ENCODE measurements around the gene NEMF.
"Not testable (repeated sequence)": the region's sequence is repeated elsewhere in the genome, so short reads cannot be mapped to it uniquely, and the experiment has no call there.

The NEMF gene

DNA sequence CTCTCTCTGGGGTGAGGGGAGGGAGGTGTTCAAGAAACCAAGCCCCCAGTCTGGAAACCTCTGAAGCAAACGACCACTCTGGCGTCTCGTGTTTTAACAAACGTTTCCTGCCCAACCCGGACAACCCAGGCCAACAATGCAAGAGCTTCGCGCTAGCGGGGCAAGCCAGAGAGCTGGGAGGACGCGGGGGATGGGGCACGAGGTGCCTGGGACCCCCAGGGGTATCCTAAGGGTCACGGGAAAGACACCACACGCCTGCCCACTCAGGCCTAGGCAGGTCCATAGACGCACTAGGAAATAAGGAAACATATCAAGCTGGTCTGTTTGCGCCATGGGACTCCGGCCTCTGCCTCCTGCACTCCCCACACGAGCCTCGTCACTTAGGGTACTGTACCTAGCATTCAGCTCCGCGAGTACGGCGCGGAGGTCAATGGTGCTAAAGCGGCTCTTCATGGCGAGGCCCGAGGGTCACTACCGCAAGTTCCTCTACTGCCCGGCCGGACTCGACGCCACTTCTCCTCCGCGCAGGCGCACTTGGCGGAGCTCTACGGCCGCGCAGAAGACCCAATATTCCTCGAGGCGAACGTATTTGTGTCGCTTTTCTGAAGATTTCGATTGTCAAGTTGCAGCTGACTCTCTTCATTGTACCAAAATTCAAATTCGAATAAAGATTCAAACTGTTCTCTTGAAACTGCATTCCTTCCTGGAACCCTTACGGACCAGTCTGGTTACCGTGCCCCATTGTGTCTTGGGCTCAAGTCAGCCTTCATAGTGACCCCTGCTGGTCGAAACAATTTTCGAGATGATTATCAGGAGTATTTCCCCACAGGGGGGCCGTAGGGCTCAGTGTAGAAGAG is at the start of gene NEMF:
Gene NEMF (minus strand): TSS at position 488 of the 857 bp plus-strand sequence. CDS start 35 bp downstream, at position 453.
- peak; percentile 88 for DNase-seq (ENCODE audit: low spot score)

DNA sequence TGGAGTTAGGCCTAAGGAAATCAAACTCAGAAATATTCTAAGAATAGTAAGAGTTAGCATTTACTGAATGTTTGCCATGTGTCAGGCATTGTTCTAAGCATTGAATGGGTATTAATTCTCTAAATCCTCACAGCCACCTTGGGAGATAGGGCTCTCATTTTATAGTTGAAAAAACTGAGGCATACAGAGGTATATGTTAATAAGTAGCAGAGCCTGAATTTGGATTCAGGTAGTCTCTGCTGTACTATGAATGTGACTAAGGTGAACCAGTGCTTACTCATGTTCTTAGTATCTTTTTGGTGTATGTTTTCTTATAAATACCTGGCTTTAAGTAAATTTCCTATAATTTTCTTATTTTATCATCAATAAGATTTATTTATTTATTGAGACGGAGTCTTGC is 48.4 kb upstream of the NEMF start:
- DNase-seq (ENCODE audit: low spot score) = no peak

GRCh38 chr14:49898485-49898884 is 45.9 kb upstream of the NEMF start:
- no peak for DNase-seq (ENCODE audit: low spot score)

DNA sequence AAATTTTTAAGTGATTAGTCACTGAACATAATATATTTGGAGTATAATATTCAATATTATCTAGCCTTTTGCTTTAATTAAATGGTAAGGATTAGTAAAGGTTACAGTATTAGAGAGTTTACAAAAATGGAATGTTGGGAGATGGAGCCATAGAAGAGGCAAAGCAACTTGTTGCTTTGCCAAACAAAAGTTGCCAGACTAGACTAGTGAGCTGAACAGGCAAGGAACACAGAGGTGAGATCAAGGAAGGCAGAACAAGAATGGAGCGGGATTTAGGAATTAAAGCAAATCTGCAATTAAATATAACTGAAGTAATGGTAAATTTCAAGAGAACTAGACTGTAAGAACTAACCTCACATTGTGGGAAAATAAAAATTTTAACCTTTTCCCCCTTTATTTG is 45.4 kb upstream of the NEMF start:
- DNase-seq (ENCODE audit: low spot score) = no peak

DNA sequence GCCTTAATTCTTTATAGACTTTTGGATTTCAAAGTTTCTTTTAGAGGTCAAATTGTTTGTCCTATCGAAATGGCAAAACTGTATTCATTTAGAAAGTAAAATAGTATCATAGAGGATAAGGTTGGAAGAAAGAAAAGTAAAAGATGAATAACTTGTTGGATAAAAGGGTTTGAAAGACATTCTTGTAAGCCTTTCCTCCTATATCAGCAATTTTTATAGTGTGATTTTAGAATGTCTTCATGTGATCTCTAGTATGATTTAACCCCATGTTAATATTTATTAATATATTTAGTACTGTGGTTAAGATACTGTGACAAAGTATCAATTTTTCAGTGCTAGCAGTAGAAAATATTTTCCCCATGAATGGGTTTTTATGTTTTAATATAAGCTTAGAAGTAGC is 44.8 kb upstream of the NEMF start:
- DNase-seq (ENCODE audit: low spot score) = no peak

- DNase-seq (ENCODE audit: low spot score) = no peak
Measured at GRCh38 chr14:49896966-49897365, 44.4 kb upstream of the NEMF start.

GRCh38 chr14:49896272-49896671 is 43.7 kb upstream of the NEMF start:
- DNase-seq (ENCODE audit: low spot score) = not testable (repeated sequence)

DNA sequence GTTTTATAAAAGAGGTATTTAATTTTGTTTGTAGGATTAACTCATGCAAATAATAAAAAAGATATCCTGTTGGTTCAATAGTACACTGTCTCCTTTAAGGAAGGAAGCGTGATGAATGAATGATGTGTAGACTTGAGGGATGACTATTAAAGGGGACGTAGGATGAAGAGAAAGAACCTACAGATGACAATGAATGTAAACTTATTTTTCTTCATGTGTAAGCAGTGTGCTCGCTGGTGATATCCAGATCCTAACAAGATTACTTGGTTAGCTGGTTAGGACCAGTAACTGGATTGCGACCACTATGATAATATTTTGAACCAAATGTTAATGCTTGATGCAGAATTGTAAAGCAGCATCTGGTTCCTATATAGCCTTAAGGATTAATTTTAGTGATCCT is 42.9 kb upstream of the NEMF start:
- no peak for DNase-seq (ENCODE audit: low spot score)

- not testable (repeated sequence) for DNase-seq (ENCODE audit: low spot score)
Measured at GRCh38 chr14:49894214-49895107, 41.9 kb upstream of the NEMF start.

- no peak for DNase-seq (ENCODE audit: low spot score)
Measured at GRCh38 chr14:49893309-49894213, 41.0 kb upstream of the NEMF start.

GRCh38 chr14:49892636-49893308 is 40.2 kb upstream of the NEMF start, which contains the start of gene ARF6:
Gene ARF6, plus strand, starts transcription at chr14:49893082. Its CDS starts 655 bp downstream, at chr14:49893737.
- DNase-seq (ENCODE audit: low spot score) = peak; percentile 97

DNA sequence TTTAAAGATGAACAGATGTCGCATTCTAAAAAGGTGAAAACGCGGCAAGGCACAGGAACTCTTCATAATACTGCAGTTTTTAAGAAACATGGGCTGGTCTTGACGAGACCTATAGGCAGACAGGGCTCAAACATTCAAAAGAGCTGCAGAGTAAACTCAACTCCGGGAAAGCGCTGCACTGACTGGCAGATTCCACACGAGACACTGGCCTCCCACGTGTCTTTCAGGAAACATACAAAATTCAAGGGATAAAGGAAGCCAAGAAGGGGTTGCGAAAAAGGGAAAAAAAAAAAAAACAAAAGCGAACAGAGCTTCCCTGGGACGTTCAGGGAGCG is 39.7 kb upstream of the NEMF start:
- peak; percentile 64 for DNase-seq (ENCODE audit: low spot score)

- DNase-seq (ENCODE audit: low spot score) = no peak
Measured at GRCh38 chr14:49888293-49888692, 35.7 kb upstream of the NEMF start.

DNA sequence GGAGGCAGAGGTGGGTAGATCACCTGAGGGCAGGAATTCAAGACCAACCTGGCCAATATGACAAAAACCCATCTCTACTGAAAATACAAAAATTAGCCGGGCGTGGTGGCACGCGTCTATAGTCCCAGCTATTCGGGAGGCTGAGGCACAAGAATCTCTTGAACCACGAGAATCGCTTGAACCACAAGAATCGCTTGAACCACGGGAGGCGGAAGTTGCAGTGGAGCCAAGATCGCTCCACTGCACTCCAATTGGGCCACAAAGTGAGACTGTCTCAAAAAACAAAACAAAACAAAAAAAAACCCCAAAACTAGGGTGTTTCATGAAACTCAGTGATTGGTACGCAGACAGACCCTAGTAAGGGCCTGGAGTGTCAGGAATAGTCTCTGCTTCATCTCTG is 33.9 kb upstream of the NEMF start:
- no peak for DNase-seq (ENCODE audit: low spot score)

DNA sequence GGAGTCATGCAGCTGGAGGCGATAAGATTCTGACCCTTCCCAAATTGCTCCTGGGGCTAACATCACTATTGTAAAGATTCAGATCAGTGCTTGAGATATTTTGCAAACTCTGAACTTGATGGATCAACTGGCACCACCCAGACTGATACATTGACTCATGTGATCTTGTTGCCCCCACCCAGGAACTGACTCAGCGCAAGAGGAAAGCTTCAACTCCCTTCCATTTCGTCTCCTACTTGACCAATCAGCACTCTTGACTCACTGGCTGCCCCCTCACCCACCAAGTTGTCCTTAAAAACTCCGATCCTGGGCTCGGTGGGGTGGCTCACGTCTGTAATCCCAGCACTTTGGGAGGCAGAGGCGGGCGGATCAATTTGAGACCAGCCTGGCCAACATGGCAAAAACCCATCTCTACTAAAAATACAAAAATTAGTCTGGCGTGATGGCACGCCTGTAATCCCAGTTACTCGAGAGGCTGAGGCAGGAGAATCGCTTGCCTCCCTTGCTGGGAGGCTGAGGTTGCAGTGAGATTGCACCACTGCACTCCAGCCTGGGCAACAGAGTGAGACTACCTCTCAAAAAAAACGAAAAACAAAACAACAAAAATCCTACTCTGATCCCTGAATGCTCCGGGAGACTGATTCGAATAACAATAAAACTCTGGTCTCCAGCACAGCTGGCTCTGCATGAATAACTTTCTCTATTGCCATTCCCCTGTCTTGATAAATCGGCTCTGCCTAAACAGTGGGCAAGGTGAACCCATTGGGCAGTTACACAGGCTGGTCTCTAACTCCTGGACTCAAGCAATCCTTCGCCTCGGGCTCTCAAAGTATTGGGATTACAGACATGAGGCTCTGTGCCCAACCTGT is 30.5 kb upstream of the NEMF start:
- no peak for DNase-seq (ENCODE audit: low spot score)

GRCh38 chr14:49881350-49882001 is 28.9 kb upstream of the NEMF start:
- DNase-seq (ENCODE audit: low spot score) = no peak

DNA sequence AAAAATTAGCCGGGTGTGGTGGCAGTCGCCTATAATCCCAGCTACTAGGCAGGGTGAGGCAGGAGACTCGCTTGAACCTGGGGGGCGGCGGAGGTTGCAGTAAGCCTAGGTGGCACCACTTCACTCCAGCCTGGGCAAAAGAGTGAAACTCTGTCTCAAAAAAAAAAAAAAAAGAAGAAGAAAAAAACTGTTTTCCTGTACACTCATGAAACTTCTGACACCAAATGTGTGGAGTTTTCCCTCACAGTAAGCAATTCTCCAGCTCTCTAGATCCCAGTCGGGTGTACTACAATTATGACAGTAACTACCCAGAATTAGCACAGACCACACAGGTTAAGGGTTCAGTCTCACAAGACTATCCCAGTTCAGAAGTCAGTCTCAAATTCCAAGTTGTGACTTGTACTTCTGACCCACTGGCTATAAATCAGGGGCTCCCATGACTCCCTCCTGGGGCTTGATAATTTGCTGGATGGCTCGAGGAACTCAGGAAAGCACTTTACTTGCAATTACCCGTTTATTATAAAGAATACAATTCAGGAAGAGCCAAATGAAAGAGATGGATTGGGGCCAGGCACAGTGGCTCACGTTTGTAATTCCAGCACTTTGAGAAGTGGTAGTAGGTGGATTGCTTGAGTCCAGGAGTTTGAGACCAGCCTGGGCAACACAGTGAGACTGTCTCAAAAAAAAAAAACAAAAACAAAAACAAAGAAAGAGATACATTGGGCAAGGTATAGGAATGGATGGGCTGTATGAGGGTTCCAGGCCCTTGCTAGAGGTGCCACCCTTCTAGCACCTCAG is 27.9 kb upstream of the NEMF start:
- no peak for DNase-seq (ENCODE audit: low spot score)

GRCh38 chr14:49879646-49880204 is 27.1 kb upstream of the NEMF start:
- DNase-seq (ENCODE audit: low spot score) = no peak

All from kidney capillary endothelial cell (primary cell).